PC-3 (cell line): ENCODE data around the gene TSKU. TPM values are rescaled to one million over a fixed set of nuclear protein-coding genes. Genes with fewer than 3 reads are reported as not detected.

Experiments used
- ATAC-seq: fragments of 200-7000 bp; cut with Tn5 transposase; 2 replicates; pipeline ENCODE4 v1.9.1; 2020; ENCODE audit warnings: mild to moderate bottlenecking, moderate library complexity
- BruUV-seq: library from RNA; stranded (reverse); fragments of 400-500 nt; replicated peaks from 2 replicates; lab custom pipeline; 2021; lab: Mats Ljungman, UMichigan
- CTCF ChIA-PET: fragments of 300-600 bp; sonication (Branson Sonifier 250); formaldehyde crosslinking; loops from one replicate; lab custom pipeline; 2022; ENCODE audit warnings: antibody characterized with exemption; lab: Charles Lee
- POLR2A ChIA-PET: fragments of 300-600 bp; sonication (Branson Sonifier 250); formaldehyde crosslinking; loops from one replicate; lab custom pipeline; 2022; ENCODE audit warnings: antibody characterized with exemption; ENCODE audit not compliant: unreplicated experiment; lab: Charles Lee
- DNase-seq: peaks from one replicate; pipeline ENCODE4 v3.0.0-alpha.2; 2015
- H2AFZ ChIP-seq: fragments of 300-600 bp; sonication (generic); 2 replicates; pipeline ENCODE4 v1.6.0; 2016; ENCODE audit warnings: antibody characterized with exemption, low read length
- H3F3A ChIP-seq: fragments of 300-600 bp; sonication (generic); one replicate; pipeline ENCODE4 v1.6.0; 2017; ENCODE audit warnings: antibody characterized with exemption, low read length, control low read depth, mild to moderate bottlenecking; ENCODE audit not compliant: unreplicated experiment
- H3K27ac ChIP-seq: fragments of 300-600 bp; sonication (generic); 2 replicates; pipeline ENCODE4 v1.5.1; 2016; ENCODE audit warnings: mild to moderate bottlenecking, low read length
- H3K27me3 ChIP-seq: fragments of 300-600 bp; sonication (generic); 2 replicates; pipeline ENCODE4 v1.6.1; 2016; ENCODE audit warnings: low read length, mixed read lengths
- H3K36me3 ChIP-seq: fragments of 300-600 bp; sonication (generic); 2 replicates; pipeline ENCODE4 v1.6.1; 2016; ENCODE audit warnings: low read depth, mixed run types, low read length, mixed read lengths
- H3K4me1 ChIP-seq: fragments of 300-600 bp; sonication (generic); 2 replicates; pipeline ENCODE4 v1.5.1; 2016; ENCODE audit warnings: low read length; ENCODE audit not compliant: insufficient read depth
- H3K4me2 ChIP-seq: fragments of 300-600 bp; sonication (generic); 2 replicates; pipeline ENCODE4 v1.6.0; 2016; ENCODE audit warnings: low read length
- H3K4me3 ChIP-seq: fragments of 300-600 bp; sonication (generic); 2 replicates; pipeline ENCODE4 v1.5.1; 2016; ENCODE audit warnings: mild to moderate bottlenecking, low read length, mixed read lengths
- H3K79me2 ChIP-seq: fragments of 300-600 bp; sonication (generic); 2 replicates; pipeline ENCODE4 v1.6.1; 2017; ENCODE audit warnings: low read length, mixed read lengths
- H3K9ac ChIP-seq: fragments of 300-600 bp; sonication (generic); 2 replicates; pipeline ENCODE4 v1.6.0; 2016; ENCODE audit warnings: mild to moderate bottlenecking, low read length
- H3K9me2 ChIP-seq: fragments of 300-600 bp; sonication (generic); replicated peaks from 2 replicates; pipeline ENCODE4 v1.6.1; 2016; ENCODE audit warnings: mixed run types, low read length, mixed read lengths
- H3K9me3 ChIP-seq: fragments of 300-600 bp; sonication (generic); 2 replicates; pipeline ENCODE4 v1.6.1; 2016; ENCODE audit warnings: low read length, mixed read lengths
- H4K20me1 ChIP-seq: fragments of 300-600 bp; sonication (generic); 2 replicates; pipeline ENCODE4 v1.6.1; 2016; ENCODE audit warnings: low read length, mixed read lengths
- EZH2 ChIP-seq: fragments of 300-600 bp; sonication (generic); IDR thresholded peaks from one replicate; pipeline ENCODE4 v1.6.1; 2017; ENCODE audit warnings: antibody characterized with exemption, mild to moderate bottlenecking, low read length; ENCODE audit not compliant: unreplicated experiment
- EZH2phosphoT487 ChIP-seq: fragments of 300-600 bp; sonication (generic); IDR thresholded peaks from 2 replicates; pipeline ENCODE4 v1.6.1; 2018; ENCODE audit warnings: mild to moderate bottlenecking, antibody characterized with exemption, low read length, borderline replicate concordance
- intact Hi-C: fragments of 100-400 bp; cut with micrococcal nuclease; formaldehyde crosslinking; loops from 2 replicates; pipeline ENCODE4 v1.9.0; 2023
- total RNA-seq: library from RNA; depleted of rRNA; stranded (reverse); fragments of >200 nt; gene quantifications from 2 replicates; pipeline ENCODE4 v1.2.3, GENCODE V29; 2014
- TF ChIP-seq, protein P1 (sequence below): fragments of 300-600 bp; sonication (generic); conservative IDR thresholded peaks from 2 replicates; pipeline ENCODE4 v1.5.1; 2017; ENCODE audit warnings: antibody characterized with exemption, low read depth, mild to moderate bottlenecking, low read length

The TSKU gene
- total RNA-seq, 1 experiment from 2014 or later: 32.1 TPM

DNA sequence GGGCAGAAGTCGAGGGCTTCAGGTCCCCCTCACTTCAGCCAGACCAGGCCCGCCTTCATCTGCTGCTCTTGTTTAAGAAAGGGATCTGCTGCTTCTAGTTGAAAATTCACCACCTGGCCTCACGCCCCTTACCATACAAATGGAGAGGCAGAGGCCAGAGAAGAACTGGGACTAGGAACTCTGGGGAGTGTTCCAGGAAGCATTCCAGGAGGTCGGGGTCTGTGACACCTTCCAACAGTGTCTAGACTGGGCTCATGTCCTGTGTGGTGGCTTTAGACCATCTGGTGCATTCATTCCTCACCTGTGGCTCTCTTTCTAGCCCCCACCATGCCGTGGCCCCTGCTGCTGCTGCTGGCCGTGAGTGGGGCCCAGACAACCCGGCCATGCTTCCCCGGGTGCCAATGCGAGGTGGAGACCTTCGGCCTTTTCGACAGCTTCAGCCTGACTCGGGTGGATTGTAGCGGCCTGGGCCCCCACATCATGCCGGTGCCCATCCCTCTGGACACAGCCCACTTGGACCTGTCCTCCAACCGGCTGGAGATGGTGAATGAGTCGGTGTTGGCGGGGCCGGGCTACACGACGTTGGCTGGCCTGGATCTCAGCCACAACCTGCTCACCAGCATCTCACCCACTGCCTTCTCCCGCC is 12.3 kb downstream of the TSKU start:
- POLR2A ChIA-PET: no interaction called here
- TF ChIP-seq, protein P1, sequence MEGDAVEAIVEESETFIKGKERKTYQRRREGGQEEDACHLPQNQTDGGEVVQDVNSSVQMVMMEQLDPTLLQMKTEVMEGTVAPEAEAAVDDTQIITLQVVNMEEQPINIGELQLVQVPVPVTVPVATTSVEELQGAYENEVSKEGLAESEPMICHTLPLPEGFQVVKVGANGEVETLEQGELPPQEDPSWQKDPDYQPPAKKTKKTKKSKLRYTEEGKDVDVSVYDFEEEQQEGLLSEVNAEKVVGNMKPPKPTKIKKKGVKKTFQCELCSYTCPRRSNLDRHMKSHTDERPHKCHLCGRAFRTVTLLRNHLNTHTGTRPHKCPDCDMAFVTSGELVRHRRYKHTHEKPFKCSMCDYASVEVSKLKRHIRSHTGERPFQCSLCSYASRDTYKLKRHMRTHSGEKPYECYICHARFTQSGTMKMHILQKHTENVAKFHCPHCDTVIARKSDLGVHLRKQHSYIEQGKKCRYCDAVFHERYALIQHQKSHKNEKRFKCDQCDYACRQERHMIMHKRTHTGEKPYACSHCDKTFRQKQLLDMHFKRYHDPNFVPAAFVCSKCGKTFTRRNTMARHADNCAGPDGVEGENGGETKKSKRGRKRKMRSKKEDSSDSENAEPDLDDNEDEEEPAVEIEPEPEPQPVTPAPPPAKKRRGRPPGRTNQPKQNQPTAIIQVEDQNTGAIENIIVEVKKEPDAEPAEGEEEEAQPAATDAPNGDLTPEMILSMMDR: no peak
- TF ChIP-seq EZH2 (no peak), EZH2phosphoT487 (no peak)
- ATAC-seq (no peak), DNase-seq (no peak)
- Histone ChIP-seq H2AFZ (no peak overlapping the region), H3K9me2 (no peaks in the 10 kb centered on the region), H4K20me1 (0 out of 2 replicates have a peak, but pooled peaks cover 4% of the 10 kb centered on the region), H3K4me2 (no peak overlapping the region), H3K27me3 (no peaks in the 10 kb centered on the region), H3K4me3 (no peak overlapping the region), H3K9me3 (no peaks in the 10 kb centered on the region), H3K9ac (no peak overlapping the region), H3K36me3 (peaks cover 3% of the 10 kb centered on the region), H3K27ac (no peak overlapping the region), H3K79me2 (peaks cover 35% of the 10 kb centered on the region), H3F3A (no peaks in the 10 kb centered on the region), H3K4me1 (peaks cover 16% of the 10 kb centered on the region)
- CTCF ChIA-PET: no interaction called here
- BruUV-seq: no TSS peak
- intact Hi-C loops: no loop called here

DNA sequence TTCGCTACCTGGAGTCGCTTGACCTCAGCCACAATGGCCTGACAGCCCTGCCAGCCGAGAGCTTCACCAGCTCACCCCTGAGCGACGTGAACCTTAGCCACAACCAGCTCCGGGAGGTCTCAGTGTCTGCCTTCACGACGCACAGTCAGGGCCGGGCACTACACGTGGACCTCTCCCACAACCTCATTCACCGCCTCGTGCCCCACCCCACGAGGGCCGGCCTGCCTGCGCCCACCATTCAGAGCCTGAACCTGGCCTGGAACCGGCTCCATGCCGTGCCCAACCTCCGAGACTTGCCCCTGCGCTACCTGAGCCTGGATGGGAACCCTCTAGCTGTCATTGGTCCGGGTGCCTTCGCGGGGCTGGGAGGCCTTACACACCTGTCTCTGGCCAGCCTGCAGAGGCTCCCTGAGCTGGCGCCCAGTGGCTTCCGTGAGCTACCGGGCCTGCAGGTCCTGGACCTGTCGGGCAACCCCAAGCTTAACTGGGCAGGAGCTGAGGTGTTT is 12.8 kb downstream of the TSKU start:
- Histone ChIP-seq H3K4me2 (no peak overlapping the region), H3F3A (no peaks in the 10 kb centered on the region), H2AFZ (no peak overlapping the region), H4K20me1 (0 out of 2 replicates have a peak, but pooled peaks cover 4% of the 10 kb centered on the region), H3K27ac (no peak overlapping the region), H3K27me3 (no peaks in the 10 kb centered on the region), H3K4me3 (no peak overlapping the region), H3K79me2 (peaks cover 29% of the 10 kb centered on the region), H3K4me1 (peaks cover 16% of the 10 kb centered on the region), H3K36me3 (peaks cover 3% of the 10 kb centered on the region), H3K9ac (no peak overlapping the region), H3K9me3 (no peaks in the 10 kb centered on the region), H3K9me2 (no peaks in the 10 kb centered on the region)
- DNase-seq (no peak), ATAC-seq (no peak)
- ChIA-PET POLR2A (no interaction called here), CTCF (no interaction called here)
- intact Hi-C loops: no loop called here
- TF ChIP-seq EZH2phosphoT487: no peak
- TF ChIP-seq EZH2: no peak
- BruUV-seq: no TSS peak

DNA sequence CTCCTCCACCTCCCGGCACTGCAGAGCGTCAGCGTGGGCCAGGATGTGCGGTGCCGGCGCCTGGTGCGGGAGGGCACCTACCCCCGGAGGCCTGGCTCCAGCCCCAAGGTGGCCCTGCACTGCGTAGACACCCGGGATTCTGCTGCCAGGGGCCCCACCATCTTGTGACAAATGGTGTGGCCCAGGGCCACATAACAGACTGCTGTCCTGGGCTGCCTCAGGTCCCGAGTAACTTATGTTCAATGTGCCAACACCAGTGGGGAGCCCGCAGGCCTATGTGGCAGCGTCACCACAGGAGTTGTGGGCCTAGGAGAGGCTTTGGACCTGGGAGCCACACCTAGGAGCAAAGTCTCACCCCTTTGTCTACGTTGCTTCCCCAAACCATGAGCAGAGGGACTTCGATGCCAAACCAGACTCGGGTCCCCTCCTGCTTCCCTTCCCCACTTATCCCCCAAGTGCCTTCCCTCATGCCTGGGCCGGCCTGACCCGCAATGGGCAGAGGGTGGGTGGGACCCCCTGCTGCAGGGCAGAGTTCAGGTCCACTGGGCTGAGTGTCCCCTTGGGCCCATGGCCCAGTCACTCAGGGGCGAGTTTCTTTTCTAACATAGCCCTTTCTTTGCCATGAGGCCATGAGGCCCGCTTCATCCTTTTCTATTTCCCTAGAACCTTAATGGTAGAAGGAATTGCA is 13.5 kb downstream of the TSKU start:
- TF ChIP-seq EZH2phosphoT487: no peak
- TF ChIP-seq EZH2: no peak
- Histone ChIP-seq H2AFZ (no peak overlapping the region), H3K9me3 (no peaks in the 10 kb centered on the region), H3K79me2 (peaks cover 23% of the 10 kb centered on the region), H3K9me2 (no peaks in the 10 kb centered on the region), H3K4me2 (no peak overlapping the region), H3K4me1 (peaks cover 15% of the 10 kb centered on the region), H3K27me3 (no peaks in the 10 kb centered on the region), H3K27ac (no peak overlapping the region), H3K36me3 (peaks cover 3% of the 10 kb centered on the region), H3K9ac (no peak overlapping the region), H4K20me1 (0 out of 2 replicates have a peak, but pooled peaks cover 4% of the 10 kb centered on the region), H3F3A (no peaks in the 10 kb centered on the region), H3K4me3 (no peak overlapping the region)
- intact Hi-C loops: no loop called here
- ChIA-PET CTCF (no interaction called here), POLR2A (no interaction called here)
- BruUV-seq: no TSS peak
- no peak for ATAC-seq
- no peak for DNase-seq
